Sigmoid colon (tissue), 4 donors: Measurements from ENCODE around the gene CSPG5.

Experiments used
- CTCF ChIP-seq, 4 experiments: fragments of 450-650 bp in 3 of 4; fragments of 200-600 bp in 1 of 4; IDR thresholded peaks; one replicate each; pipeline ENCODE4 v1.5.1; 2016 to 2019; ENCODE audit warnings: antibody characterized with exemption in 4 of 4, mild to moderate bottlenecking in 3 of 4, moderate library complexity in 2 of 4
- POLR2A ChIP-seq, 2 donors: fragments of 450-650 bp; IDR thresholded peaks; one replicate each; pipeline ENCODE4 v1.6.1; 2016; ENCODE audit warnings: antibody characterized with exemption in 2 of 2, mild to moderate bottlenecking in 2 of 2, moderate library complexity in 2 of 2
- POLR2AphosphoS5 ChIP-seq, 4 donors: sonication (generic); formaldehyde crosslinking; IDR thresholded peaks; one replicate each; pipeline ENCODE4 v1.6.1; 2017; ENCODE audit warnings: antibody characterized with exemption in 4 of 4

GRCh38 chr3:47586746-47587145 lies 8.1 kb upstream of the CSPG5 start:
- TF ChIP-seq CTCF (IDR thresholded peaks at IDR 0.05) (no peak), POLR2A (IDR thresholded peaks at IDR 0.05) (no peak), POLR2AphosphoS5 (IDR thresholded peaks at IDR 0.05) (no peak)
